ENCODE results near the gene EEF1G. TPM values are rescaled to one million over a fixed set of nuclear protein-coding genes. Genes with fewer than 3 reads are reported as not detected.
A peak's percentile ranks its signal among the peaks of the same experiment; 100 is the strongest.

Gene EEF1G
- total RNA-seq: 100 to 1,000 TPM; 442 to 450 (median 449) TPM
- long read RNA-seq, transcript EEF1G-203 (9 exons, 2,496 nt): minor isoform, 24 of 533 reads
- long read RNA-seq, transcript EEF1G-201 (10 exons, 1,523 nt): major isoform, 506 of 533 reads
- long read RNA-seq, partial matches to known transcripts: 2 of 533 reads
- long read RNA-seq, other reads (novel, unspliced or antisense): 1 of 533 reads

GRCh38 chr11:62573592-62574362 lies at the start of gene EEF1G:
Gene EEF1G, minus strand, starts transcription at chr11:62573891. Its CDS starts 49 bp downstream, at chr11:62573842.
- H3K4me1 ChIP-seq: peaks cover 0 to 21% (median 0%) of the 10 kb centered on the region in 4 donors
- 1% methylated on average over 23 of the region's 46 CpGs for WGBS (ENCODE audit: insufficient coverage, low coverage, low lambda C conversion rate, missing lambda C conversion rate)
- ATAC-seq (peak; percentile 90 to 95 (median 94)), DNase-seq (peak; percentile 98 to 99 (median 99))
- intact Hi-C loops (cut with DNase I): no loop called here
- peak within 1 kb of the TSS; percentile 96 to 100 (median 99) for H3K27ac ChIP-seq
- H3K36me3 ChIP-seq: peaks cover 0 to 55% (median 23%) of the 10 kb centered on the region in 4 donors
- TF ChIP-seq POLR2A (IDR thresholded peaks at IDR 0.05) (peak; percentile 83), CTCF (IDR thresholded peaks at IDR 0.05) (no peak)
- no peaks in the 10 kb centered on the region for H3K9me3 ChIP-seq
- H3K27me3 ChIP-seq: no peaks in the 10 kb centered on the region
- H3K4me3 ChIP-seq: peak within 1 kb of the TSS; percentile 74 to 94 (median 86)

- H3K4me1 ChIP-seq: peaks cover 0 to 8% (median 4%) of the 10 kb centered on the region in 4 donors
- H3K4me3 ChIP-seq: peak overlapping the region in 2 of 3 donors; percentile 74 to 76
- TF ChIP-seq POLR2A (IDR thresholded peaks at IDR 0.05) (no peak), CTCF (IDR thresholded peaks at IDR 0.05) (no peak)
- ATAC-seq (no peak), DNase-seq (no peak)
- peaks cover 0 to 27% (median 13%) of the 10 kb centered on the region in 4 donors for H3K36me3 ChIP-seq
- no peaks in the 10 kb centered on the region for H3K27me3 ChIP-seq
- no peaks in the 10 kb centered on the region for H3K9me3 ChIP-seq
- H3K27ac ChIP-seq: peak overlapping the region; percentile 60 to 76 (median 61)
- WGBS (ENCODE audit: insufficient coverage, low coverage, low lambda C conversion rate, missing lambda C conversion rate): 71% methylated on average over 5 of the region's 7 CpGs
- intact Hi-C loops (cut with DNase I): no loop called here
These were observed 48.9 kb upstream of the EEF1G start for GRCh38 chr11:62622476-62623089.

GRCh38 chr11:62621567-62622470 lies 48.1 kb upstream of the EEF1G start, which contains the start of gene B3GAT3:
Gene B3GAT3, minus strand, starts transcription at chr11:62621986. Its CDS starts 39 bp downstream, at chr11:62621947.
- peaks cover 0 to 19% (median 9%) of the 10 kb centered on the region in 4 donors for H3K36me3 ChIP-seq
- no peaks in the 10 kb centered on the region for H3K9me3 ChIP-seq
- no peaks in the 10 kb centered on the region for H3K27me3 ChIP-seq
- H3K4me3 ChIP-seq: peak within 1 kb of the TSS; percentile 74 to 90 (median 76)
- WGBS (ENCODE audit: insufficient coverage, low coverage, low lambda C conversion rate, missing lambda C conversion rate): 1% methylated on average over 9 of the region's 77 CpGs
- H3K4me1 ChIP-seq: peaks cover 0 to 8% (median 4%) of the 10 kb centered on the region in 4 donors
- ATAC-seq: peak; percentile 97 to 99 (median 98)
- peak; percentile 99 for DNase-seq
- peak; percentile 91 for TF ChIP-seq POLR2A (IDR thresholded peaks at IDR 0.05)
- TF ChIP-seq CTCF (IDR thresholded peaks at IDR 0.05): peak in 1 of 4 donors; percentile 8
- H3K27ac ChIP-seq: peak within 1 kb of the TSS; percentile 60 to 76 (median 61)
- intact Hi-C loops (cut with DNase I): no loop called here
